Right cardiac atrium (tissue), 5 donors: ENCODE data around the gene CDK6. TPM values are rescaled to one million over a fixed set of nuclear protein-coding genes. Genes with fewer than 3 reads are reported as not detected.

Source experiments
- ATAC-seq, 2 donors: fragments of 200-7000 bp; cut with Tn5 transposase; one replicate each; pipeline versions ENCODE4 v1.8.0 to v1.9.1; 2020; ENCODE audit warnings: moderate library complexity in 2 of 2, mild to moderate bottlenecking in 1 of 2
- DNase-seq, 3 donors: peaks; one replicate each; pipeline ENCODE4 v3.0.0-alpha.2; 2020
- H3K27ac ChIP-seq: one replicate; pipeline ENCODE4 v1.5.1; 2013; ENCODE audit warnings: mild to moderate bottlenecking, low read length, control low read depth, moderate library complexity
- H3K27me3 ChIP-seq: one replicate; pipeline ENCODE4 v1.6.1; 2013; ENCODE audit not compliant: control insufficient read depth, insufficient read depth
- H3K4me1 ChIP-seq: one replicate; pipeline ENCODE4 v1.6.1; 2013; ENCODE audit warnings: low read length; ENCODE audit not compliant: control insufficient read depth, insufficient read depth
- H3K4me3 ChIP-seq: one replicate; pipeline ENCODE4 v1.5.1; 2013; ENCODE audit warnings: low read length, control low read depth
- H3K9me3 ChIP-seq: one replicate; pipeline ENCODE4 v1.6.1; 2013; ENCODE audit warnings: low read length; ENCODE audit not compliant: control insufficient read depth
- WGBS: extraction: QIAGEN DNeasy Blood & Tissue Kit; methylation state at CpG from one replicate; pipeline ENCODE4 v1.1.7; 2013; 5-methylcytosine and 5-hydroxymethylcytosine counted together
- intact Hi-C, 4 donors: fragments of 100-400 bp; cut with DNase I; formaldehyde crosslinking; loops; one replicate each; pipeline versions ENCODE4 v1.11.0 to v1.14.0; 2022 to 2023
- polyA plus RNA-seq: library from polyadenylated mRNA; stranded (reverse); fragments of 200-250 nt; gene quantifications from one replicate; pipeline ENCODE4 v1.2.3, GENCODE V29; 2013
- total RNA-seq, 4 donors: library from RNA; stranded (reverse); fragmentation: NEBNext Ultra II Directional; extraction: Animal tissue kit (Norgen Biotek cat#: 25700); gene quantifications; one replicate each; pipeline ENCODE4 v1.2.1, GENCODE V29; 2021
- donor health status: healthy with polysubstance abuse.
- donor health status: DM: no; HTN: yes; CAD: no.
- donor health status: DM: no; HTN: no; CAD: no.
- donor health status: DM: no; HTN: yes; CAD: no; lungs with severe emphysema.
- donor health status: DM: yes; HTN: yes; CAD: no.

Gene CDK6
- total and polyA plus RNA-seq, 5 donors: 1.8 to 9.7 (median 9.0) TPM

GRCh38 chr7:92824901-92825480 lies 11.4 kb downstream of the CDK6 start:
- H3K27me3 ChIP-seq: no peaks in the 10 kb centered on the region
- DNase-seq: no peak
- H3K4me1 ChIP-seq: peaks cover 1% of the 10 kb centered on the region
- ATAC-seq: no peak
- intact Hi-C loops: no loop called here
- WGBS: 96% methylated on average over 3 of the region's 3 CpGs
- no peaks in the 10 kb centered on the region for H3K9me3 ChIP-seq
- H3K4me3 ChIP-seq: no peak overlapping the region
- H3K27ac ChIP-seq: no peak overlapping the region

- no peaks in the 10 kb centered on the region for H3K9me3 ChIP-seq
- H3K27ac ChIP-seq: no peak overlapping the region
- H3K4me3 ChIP-seq: no peak overlapping the region
- no peak for ATAC-seq
- no peaks in the 10 kb centered on the region for H3K27me3 ChIP-seq
- no peak for DNase-seq
- WGBS: 63% methylated on average over 2 of the region's 2 CpGs
- intact Hi-C loops: no loop called here
- H3K4me1 ChIP-seq: peaks cover 1% of the 10 kb centered on the region
Observed at GRCh38 chr7:92824450-92824849, 11.9 kb downstream of the CDK6 start.

- intact Hi-C loops: no loop called here
- DNase-seq (no peak), ATAC-seq (no peak)
- Histone ChIP-seq H3K4me3 (no peak overlapping the region), H3K27me3 (no peaks in the 10 kb centered on the region), H3K4me1 (peaks cover 1% of the 10 kb centered on the region), H3K27ac (no peak overlapping the region), H3K9me3 (no peaks in the 10 kb centered on the region)
- 91% methylated on average over 1 of the region's 1 CpG for WGBS
Observed at GRCh38 chr7:92823042-92823441, 13.3 kb downstream of the CDK6 start.

- WGBS: 93% methylated on average over 3 of the region's 3 CpGs
- intact Hi-C loops: no loop called here
Observed at GRCh38 chr7:92820191-92820590, 16.2 kb downstream of the CDK6 start.

GRCh38 chr7:92817398-92817797 lies 19.0 kb downstream of the CDK6 start:
- Histone ChIP-seq H3K9me3 (no peaks in the 10 kb centered on the region), H3K4me3 (no peak overlapping the region), H3K27ac (no peak overlapping the region), H3K27me3 (no peaks in the 10 kb centered on the region), H3K4me1 (no peaks in the 10 kb centered on the region)
- DNase-seq: no peak
- ATAC-seq: no peak
- intact Hi-C loops: no loop called here

More at GRCh38 chr7:92820191-92820590, 16.2 kb downstream of the CDK6 start:
- H3K27ac ChIP-seq: no peak overlapping the region
- H3K9me3 ChIP-seq: no peaks in the 10 kb centered on the region
- no peak for ATAC-seq
- H3K4me1 ChIP-seq: peaks cover under 1% of the 10 kb centered on the region
- no peak overlapping the region for H3K4me3 ChIP-seq
- DNase-seq: no peak
- H3K27me3 ChIP-seq: no peaks in the 10 kb centered on the region

GRCh38 chr7:92815412-92815811 lies 21.0 kb downstream of the CDK6 start:
- ATAC-seq: no peak
- H3K4me3 ChIP-seq: no peak overlapping the region
- no peaks in the 10 kb centered on the region for H3K4me1 ChIP-seq
- DNase-seq: no peak
- H3K27ac ChIP-seq: no peak overlapping the region
- H3K9me3 ChIP-seq: no peaks in the 10 kb centered on the region
- H3K27me3 ChIP-seq: no peaks in the 10 kb centered on the region
- intact Hi-C loops: no loop called here

GRCh38 chr7:92813390-92814024 lies 22.9 kb downstream of the CDK6 start:
- Histone ChIP-seq H3K27me3 (no peaks in the 10 kb centered on the region), H3K4me1 (no peaks in the 10 kb centered on the region), H3K9me3 (no peaks in the 10 kb centered on the region), H3K4me3 (no peak overlapping the region), H3K27ac (no peak overlapping the region)
- intact Hi-C loops: no loop called here
- ATAC-seq (no peak), DNase-seq (no peak)
- 29% methylated on average over 4 of the region's 4 CpGs for WGBS

- 89% methylated on average over 6 of the region's 6 CpGs for WGBS
- Histone ChIP-seq H3K27me3 (no peaks in the 10 kb centered on the region), H3K27ac (no peak overlapping the region), H3K4me1 (no peaks in the 10 kb centered on the region), H3K9me3 (no peaks in the 10 kb centered on the region), H3K4me3 (no peak overlapping the region)
- DNase-seq (no peak), ATAC-seq (no peak)
- intact Hi-C loops: no loop called here
Observed at GRCh38 chr7:92811158-92811557, 25.2 kb downstream of the CDK6 start.

GRCh38 chr7:92809760-92810573 lies 26.4 kb downstream of the CDK6 start:
- no peak overlapping the region for H3K4me3 ChIP-seq
- H3K9me3 ChIP-seq: no peaks in the 10 kb centered on the region
- WGBS: 31% methylated on average over 10 of the region's 10 CpGs
- ATAC-seq (peak; percentile 88 to 95), DNase-seq (peak in 2 of 3 donors; percentile 36 to 52)
- no peaks in the 10 kb centered on the region for H3K4me1 ChIP-seq
- H3K27ac ChIP-seq: no peak overlapping the region
- intact Hi-C loops: no loop called here
- H3K27me3 ChIP-seq: no peaks in the 10 kb centered on the region

- Histone ChIP-seq H3K27ac (peak overlapping the region; percentile 42), H3K4me3 (no peak overlapping the region), H3K27me3 (no peaks in the 10 kb centered on the region), H3K9me3 (no peaks in the 10 kb centered on the region), H3K4me1 (no peaks in the 10 kb centered on the region)
- ATAC-seq: peak; percentile 23 to 67
- no peak for DNase-seq
- intact Hi-C loops: no loop called here
Observed at GRCh38 chr7:92809397-92809759, 27.0 kb downstream of the CDK6 start.

GRCh38 chr7:92808635-92809034 lies 27.7 kb downstream of the CDK6 start:
- Histone ChIP-seq H3K4me3 (no peak overlapping the region), H3K27ac (no peak overlapping the region), H3K9me3 (no peaks in the 10 kb centered on the region), H3K27me3 (no peaks in the 10 kb centered on the region), H3K4me1 (no peaks in the 10 kb centered on the region)
- ATAC-seq (no peak), DNase-seq (no peak)
- intact Hi-C loops: no loop called here
